ENCODE results near the gene DNAH9.

The DNAH9 gene

DNA sequence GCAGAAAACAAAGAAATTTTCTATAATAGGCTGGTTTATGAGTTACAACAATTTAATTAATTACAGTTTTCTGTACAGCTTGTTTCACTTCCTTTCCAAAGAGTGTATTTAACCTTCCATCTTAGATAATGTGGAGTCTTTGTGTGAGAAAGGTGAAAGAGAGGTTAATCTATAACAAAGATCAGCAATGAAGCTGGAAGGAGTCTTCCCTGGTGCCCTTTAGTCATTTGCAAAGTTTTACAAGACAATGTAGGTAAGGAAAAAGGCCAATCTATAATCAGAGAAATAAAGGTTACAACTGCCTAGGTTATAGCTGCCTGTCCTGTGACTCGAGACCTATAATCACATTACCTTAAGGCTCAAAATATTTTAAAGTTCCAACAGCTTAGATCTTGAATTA, 257.0 kb downstream of the DNAH9 start:
- no peak for DNase-seq

DNA sequence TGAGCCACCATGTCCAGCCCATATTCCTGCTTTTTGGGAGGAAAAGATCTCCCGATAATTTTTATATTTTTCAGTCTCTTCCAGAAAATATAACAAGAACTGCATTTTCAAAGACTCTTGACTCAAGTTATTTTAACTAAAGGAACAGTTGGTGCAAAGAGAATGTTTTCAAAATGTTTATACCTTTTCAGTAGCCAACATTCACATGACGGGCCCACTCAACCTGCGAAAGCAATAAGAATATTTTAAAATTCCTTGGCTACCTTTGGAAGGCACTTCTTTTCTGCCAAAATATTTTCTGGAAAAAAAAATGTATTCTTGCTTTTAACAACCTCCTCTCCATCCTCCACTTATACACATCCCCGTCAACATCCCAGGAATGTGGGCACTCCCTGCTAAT, 258.7 kb downstream of the DNAH9 start:
- DNase-seq, result no peak

DNA sequence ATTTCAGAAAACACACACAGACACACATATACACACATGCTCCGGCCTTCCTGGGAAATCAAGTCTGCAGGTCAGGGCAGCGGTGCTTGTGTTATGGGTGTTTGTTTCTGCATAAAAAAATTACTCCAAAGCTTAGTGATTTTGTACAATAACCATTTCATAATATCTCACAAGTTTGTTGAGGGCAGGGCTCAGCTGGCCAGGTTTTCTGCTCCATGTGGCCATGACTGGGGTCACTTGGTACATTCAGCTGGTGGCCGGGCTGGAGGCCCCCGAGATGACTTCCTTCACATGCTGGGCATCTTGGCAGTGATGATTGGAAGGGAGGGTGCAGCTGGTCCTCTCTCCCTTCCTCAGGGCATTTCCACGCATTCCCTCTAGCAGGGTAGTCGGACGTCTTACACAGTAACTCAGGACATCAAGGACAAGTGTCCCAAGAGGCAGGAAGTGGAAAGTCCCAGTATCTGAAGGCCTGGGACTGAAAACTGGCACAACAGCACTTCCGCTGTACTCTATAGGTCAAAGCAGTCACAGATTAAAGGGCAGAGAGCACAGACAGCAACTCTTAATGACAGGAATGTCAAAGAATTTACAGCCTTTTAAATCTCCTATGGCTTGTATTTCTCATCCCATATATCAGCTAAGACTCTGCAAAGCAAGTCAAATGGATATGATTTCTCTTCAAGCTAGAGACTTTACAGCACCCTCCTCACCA, 271.6 kb downstream of the DNAH9 start:
- no peak for DNase-seq

DNA sequence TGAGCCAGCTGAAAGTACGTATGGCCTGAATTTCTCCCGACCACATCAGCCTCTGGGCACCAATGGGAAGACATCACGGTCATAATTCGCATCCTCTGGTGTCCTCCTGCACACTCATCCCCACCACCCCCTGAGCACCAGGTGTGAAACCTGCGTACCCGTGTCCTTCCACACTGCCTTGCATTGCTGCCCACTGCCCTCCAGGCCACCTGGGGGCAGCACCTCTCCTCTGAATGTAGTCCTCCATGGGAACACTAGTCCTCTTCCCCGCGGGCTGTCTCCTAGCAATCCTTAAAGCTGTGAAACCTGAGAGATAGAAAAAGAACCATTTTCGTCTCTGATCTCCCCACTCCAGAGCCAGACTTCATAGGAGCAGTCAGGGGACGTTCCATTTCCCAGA, 273.5 kb downstream of the DNAH9 start:
- no peak for DNase-seq

DNA sequence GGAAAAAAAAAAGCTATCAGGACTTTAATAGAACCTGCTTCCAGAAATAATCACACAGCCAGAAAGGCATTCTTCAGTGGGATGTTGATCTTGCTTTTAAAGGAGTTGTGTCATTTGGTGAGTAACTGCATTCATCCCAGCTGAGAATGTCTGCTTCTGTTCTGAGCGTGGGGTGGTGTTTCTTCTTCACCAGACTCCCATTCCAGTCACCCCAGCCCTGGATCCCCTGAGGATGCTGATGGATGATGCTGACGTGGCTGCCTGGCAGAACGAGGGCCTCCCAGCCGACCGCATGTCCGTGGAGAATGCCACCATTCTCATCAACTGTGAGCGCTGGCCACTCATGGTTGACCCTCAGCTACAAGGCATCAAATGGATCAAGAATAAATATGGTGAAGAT, 276.5 kb downstream of the DNAH9 start:
- no peak for DNase-seq

DNA sequence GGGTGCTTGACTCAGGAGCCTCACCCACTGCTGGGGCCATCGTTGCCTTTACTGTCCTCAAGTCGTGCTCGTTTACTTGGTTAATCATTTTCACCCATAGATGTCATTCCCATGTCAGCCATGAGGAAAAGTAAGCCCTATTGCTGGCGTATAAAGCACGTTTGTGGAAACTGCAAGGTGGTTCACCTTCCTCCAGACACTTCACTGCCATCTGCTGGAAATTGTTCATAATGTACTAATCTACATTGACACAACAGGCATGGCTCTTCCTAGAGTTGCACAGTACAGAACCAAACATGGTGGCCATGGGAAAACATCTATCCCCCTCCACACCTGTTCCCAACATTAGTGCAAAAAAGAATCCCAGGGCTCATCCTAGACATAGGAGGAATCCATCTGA, 282.4 kb downstream of the DNAH9 start:
- DNase-seq, result no peak

DNA sequence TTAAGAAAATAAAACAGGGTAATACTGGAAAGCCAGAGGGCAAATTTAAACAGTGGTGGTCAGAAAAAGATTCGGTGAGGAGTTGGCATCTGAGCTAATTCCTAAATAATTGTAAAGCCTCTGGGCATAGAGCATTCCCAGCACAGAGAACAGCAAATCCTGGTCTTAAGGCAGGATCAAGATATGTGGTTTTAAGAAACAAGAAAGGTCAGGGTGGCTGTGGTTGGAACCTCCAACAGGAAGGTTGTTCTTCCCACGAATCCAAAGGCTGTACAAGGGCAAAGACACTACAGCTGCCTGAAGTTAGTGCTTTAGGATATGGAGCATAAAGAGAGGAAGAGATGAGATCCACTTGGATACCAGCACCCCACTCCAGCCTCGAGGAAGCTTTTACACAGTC, 284.4 kb downstream of the DNAH9 start:
- no peak for DNase-seq

DNA sequence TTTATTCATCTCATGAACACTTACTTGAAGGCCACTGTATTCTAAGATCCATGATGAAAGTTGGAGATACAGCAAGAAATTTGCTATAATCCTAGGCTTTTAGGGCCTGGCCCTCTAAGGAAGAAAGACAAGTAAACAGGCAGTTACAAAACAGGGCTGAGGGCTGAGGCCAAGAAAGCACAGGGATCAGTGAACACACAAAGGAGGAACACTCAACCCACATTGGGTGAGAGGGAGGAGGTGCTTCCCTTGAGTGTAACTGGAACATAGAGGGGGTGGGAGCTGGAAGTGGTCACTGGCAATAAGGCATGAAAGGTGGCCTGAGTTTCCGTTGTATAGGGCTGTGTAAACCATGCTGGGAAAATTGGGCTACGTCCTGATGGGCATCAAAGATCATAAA, 286.8 kb downstream of the DNAH9 start:
- DNase-seq, result no peak

DNA sequence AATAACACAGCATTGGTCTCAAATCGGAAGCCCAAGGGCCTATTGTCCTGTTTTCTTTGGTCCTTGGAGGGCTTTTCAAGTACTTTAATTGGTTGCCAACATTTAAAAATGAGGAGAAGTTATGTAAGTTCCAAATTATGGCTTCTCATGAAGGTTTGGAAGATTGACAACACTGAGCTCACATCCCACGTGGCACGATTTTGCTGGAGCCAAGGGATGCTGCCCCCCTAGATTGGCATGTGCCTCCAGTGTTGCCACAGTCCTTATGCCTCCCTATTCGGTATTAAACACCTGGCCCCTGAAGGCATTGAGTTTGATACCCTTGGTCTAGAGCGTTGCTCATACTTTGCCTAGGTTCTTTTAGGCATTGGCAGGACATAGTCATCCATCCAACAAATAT, 291.0 kb downstream of the DNAH9 start:
- DNase-seq, result no peak

DNA sequence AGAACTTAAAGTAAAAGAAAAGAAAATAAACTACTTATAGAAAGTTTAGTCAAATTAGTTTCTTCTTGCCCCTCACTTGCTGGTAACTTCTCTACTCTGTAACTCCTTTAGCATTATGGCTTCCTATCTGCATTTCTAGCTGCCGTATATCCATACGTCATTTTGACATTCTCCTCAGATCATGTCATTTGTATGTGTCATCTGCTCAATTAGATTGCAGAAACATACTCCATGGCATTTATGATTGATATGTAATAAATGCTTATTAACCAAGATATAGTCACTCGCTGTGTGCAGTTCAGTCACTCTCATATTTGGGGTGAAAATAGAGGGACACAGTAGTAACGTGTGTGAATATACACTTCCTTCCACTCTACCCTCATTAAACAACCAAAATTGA, 295.6 kb downstream of the DNAH9 start:
- DNase-seq, result no peak

DNA sequence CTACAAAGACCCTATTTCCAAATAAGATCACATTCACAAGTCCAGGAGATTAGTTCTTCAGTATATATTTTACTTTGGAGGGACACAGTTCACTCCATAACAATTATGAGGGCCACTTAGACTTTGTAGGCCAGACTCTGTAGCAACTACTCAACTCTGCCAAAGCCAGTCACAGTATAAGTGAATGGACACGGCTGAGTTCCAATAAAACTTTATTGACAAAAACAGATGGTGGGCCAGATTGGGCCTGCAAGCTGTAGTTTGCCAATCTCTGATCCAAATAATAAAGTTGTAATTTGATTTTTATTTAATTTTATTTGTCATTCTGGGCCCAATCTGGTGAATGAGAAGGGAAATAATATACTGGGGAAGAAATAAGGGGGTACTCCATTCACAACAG, 297.9 kb downstream of the DNAH9 start:
- no peak for DNase-seq

DNA sequence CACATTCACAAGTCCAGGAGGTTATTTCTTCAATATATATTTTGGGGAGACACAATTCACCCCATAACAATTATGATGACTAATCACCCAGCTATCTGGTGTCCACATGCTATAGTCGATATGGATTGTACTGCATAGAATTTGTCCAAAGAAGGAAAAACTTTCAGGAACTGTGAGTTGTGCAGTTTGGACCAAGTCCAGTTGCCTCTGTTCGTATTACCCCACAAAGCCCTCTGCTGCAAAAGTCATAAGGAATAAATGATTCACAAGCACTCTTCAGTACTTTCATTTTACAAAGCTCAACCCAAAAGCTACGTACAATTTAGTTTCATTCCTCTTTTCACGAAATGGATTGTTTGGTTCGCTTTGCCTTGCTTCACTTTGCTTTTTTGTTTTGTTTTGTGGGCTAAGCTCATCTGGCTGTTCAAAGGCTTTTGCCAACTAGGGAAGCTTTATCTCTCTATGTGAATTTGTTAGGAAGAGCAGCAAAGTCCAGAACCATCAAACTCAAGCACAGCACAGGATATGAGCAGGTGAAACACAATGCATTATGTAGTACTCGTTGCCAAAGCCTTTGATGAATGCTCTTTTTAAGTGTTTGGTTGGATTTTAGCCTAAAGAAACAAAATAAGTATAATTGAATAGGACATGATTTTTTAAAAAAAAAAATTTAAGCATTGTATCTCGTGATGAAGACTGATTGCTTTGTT, 300.4 kb downstream of the DNAH9 start:
- DNase-seq, result no peak

DNA sequence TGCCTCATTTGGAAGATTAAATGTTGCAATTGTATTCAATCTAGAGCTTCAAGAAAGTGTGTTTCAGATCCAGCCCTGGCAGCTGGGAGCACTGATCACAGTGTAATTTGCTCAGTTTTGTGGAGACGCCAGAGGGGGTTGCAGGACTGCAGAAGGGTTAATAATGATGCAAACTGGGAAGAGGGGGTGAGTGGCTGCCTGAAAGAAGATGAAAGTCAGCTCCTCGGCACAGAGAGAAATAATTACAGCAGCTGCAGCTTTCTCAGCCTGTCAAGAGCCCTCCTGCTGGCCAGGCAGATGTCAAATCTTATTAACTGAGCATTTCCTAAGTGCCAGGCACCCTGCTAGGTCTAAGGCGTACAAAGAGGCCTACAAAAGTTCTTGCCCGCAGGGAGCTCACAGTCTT, 301.3 kb downstream of the DNAH9 start:
- no peak for DNase-seq

DNA sequence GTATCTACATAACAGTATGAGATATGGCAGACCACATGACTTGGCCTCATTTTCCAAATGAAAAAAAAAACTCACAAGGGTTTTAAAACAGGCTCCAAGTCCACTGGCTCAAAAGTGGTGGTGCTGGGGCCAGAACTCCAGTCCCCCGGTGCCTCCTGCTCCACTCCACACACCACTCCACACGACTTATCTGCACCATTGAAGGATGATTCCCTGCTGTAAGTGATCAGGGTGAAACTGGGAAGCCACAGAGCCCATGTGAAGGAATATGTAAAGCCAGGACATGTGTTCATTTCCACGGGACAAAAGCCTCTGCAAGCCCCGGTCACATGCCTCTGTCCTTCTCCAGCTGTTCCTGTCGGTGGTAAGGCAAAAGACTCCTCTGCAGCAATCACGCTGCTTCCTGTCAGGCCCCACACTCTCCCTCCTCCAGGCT, 301.8 kb downstream of the DNAH9 start:
- no peak for DNase-seq

DNA sequence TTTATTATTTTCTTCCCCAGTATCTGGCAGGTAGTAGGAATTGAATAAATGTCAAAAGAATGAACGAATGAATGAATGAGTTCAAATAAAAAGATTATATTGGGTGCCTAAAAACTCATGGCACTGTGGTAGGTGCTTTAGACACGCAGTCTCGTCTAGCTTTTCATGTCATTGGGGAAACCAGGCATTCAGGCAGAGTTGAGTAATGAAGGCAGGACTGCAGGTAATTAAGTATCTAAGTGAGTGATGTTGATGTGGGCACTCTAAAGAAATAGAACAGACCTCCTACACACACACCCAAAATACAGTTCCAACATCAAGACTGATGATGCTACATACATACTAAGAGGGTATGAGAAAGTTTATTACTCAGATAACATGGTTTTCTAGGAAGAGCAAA, 302.4 kb downstream of the DNAH9 start:
- no peak for DNase-seq

DNA sequence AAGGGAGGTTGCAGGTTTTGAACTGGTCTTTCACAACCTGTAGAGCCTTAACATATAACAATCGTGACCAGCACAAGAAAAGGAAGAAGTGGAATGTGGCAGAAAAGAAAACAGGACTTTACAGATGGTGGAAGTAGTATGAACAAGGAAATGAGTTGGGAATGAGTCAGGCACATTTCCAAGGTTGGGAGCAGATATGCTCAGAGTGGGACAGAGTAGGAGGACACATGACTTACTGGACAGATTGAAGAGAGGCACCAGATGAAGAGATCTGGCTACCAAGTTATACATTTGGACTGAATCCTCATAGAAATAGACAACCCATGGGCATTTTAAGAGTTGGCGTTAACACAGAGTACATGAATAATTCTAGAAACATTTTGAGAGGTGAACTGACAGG, 303.7 kb downstream of the DNAH9 start:
- DNase-seq, result no peak

DNA sequence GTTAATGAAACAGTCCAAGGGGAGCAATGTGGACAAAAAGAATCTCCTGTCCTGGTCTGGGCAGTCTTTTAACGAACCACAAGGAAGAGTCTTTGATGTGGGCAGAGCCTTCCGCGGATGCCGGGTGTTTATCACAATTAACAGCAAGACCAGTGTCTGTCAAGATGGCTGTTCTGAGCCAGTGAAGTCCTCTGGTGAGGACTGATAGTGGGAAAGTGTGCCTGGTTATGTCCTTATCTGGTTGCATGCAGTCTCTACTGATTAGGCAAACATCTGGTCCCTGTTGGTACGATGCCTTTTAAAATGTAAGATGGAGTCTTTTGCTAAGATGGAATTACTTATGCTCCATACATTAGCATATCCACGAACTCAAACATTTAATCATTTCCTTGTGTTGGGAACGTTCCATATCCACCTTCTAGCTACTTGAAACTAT, 310.5 kb downstream of the DNAH9 start:
- DNase-seq, result no peak

DNA sequence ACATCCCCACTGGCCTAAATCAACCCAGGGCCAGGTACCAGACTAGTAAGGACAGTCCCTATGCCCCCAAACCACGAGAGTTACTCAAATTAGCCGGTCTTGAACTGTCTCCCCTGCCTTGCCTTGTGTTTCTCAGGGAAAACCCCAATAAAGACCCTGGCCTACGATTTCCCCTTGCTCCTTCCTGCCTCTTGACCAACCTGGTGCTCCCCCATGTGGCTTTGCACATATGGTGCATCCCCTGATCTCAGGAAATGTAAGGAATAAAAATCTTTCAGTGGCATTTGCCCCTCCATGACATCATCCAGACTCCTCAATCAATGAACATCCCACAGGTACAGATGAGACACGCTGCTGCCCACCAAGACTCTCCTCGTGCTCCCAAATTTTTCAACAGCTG, 311.1 kb downstream of the DNAH9 start:
- no peak for DNase-seq

DNA sequence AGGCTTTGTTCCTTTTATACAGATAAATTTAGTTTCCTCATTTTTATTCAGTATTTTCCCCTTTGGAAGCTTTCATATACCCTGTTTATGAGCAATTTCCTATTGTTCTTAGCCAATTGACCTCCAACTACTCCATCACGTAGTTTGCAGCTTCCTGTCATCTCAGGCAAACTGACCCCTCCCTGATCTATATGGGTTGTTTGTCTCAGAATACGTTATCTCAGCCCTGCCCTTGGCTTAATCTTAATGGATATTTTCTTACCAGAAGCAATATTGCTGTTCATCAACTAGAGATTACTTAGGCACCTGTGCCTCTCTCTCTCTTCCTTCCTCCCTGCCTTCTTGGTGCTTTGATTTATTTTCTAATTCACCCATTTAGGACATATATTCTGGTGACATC, 317.8 kb downstream of the DNAH9 start:
- DNase-seq, result no peak

DNA sequence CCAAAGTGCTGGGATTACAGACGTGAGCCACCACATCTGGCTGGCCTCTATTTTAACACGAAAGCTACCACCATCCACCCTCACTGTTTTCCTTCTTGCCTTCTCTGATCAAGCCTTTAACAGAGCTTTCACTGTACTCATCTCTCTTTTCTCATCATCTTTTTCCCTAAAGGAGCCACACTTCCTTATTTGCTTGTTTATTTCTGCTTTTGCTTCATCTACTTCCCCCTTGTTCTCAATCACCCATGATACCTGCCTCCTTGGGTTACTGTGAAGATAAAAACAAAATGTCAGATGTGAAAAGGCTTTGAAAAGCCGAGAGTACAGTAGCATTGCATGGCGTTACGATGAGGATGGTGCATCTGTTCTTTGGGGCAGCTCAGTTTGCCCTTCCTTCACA, 319.1 kb downstream of the DNAH9 start:
- DNase-seq, result no peak

DNA sequence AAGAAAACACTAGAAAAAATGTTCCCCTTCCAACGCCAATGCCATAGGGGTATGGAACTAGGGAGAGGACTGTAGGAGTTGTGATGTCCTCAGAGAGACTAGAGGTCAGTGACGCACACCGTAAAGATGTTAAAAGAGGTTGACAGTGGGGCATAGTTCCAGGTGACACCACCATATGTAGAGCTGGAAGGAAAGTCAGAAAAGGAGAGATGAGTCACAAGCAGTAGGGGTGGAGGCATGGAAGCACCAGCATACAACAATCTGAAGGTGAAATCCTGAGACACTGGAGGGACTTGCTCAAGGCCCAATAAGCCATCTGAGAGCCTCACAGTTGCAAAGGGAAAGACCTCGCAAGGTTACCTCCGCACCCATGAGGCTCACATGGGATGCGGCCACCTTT, 323.0 kb downstream of the DNAH9 start:
- no peak for DNase-seq

DNA sequence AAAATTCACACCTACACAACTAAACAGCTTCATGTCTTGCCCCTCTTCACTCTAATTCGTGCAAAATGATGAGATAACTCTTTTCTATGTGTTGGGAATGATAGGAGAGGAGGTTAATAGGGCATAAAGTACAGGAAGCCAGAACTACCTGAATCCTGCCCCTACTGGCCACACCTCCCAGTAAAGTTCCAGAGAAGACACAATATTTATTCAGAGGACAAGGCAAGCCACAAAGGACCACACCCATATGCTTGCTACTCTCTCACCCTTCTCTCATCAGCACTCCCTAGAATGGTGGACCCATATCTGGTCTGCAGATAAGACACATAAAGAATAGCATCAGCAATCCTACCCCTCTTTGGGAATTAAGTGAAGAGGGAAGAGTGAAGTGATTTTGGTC, 324.4 kb downstream of the DNAH9 start:
- no peak for DNase-seq

DNA sequence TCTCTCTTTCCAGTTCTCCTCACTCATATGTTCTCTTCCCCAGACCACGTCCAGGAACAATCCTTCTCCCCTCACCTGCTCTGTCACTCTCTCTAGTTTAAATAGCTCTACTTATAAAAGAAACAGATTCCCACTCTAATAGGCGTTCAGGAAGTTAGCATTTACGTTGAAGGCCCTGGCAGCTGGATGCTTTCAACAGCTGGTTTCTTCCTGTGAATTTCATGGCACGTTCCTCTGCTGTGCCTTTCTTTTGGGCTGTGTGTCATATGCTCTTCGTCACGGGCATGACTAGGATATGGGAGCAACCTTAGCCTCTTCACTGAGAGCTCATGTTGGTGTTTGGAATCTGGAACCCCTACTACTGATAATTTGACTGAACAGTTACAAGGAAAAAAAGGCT, 325.8 kb downstream of the DNAH9 start:
- DNase-seq, result no peak

DNA sequence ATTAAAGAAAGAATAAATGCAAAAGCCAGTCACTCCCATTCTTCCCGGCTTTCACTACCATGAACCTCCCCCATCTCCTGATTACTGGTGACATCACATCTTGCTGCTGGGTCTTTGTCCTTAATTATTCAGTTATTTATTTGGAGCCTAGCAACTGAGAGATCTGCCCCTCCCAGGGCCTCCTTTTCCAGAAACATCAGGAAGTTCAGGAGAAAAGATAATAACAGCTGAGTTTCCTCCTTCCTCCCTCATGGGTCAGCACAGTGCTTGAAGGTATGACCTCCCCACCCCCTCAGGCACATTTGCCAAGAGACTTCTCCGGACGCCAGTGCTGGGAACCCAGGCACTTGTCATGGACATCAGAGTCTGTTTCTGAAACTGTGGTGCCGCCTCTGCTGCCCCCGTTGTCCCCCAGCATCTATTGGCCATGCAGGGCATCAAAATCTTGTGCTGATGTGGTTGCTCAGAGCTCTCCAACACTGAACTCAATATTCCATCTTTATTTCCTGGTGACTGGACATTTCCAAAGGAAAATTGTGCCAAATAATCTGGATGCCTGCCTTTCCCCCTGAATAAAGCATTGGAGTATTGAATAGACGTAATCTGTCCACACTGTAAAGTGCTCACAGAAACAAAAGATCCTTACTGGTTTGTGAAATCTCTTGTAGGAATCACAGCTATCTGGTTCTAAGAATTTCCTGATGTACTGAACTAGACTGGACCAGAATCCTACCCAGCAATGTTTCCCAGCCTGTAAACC, 327.2 kb downstream of the DNAH9 start:
- no peak for DNase-seq
